CD4-positive, alpha-beta T cell treated with Interleukin-6 for 4 hours (primary cell): ENCODE data around the gene FAM161A.
"Not testable (repeated sequence)": the region's sequence is repeated elsewhere in the genome, so short reads cannot be mapped to it uniquely, and the experiment has no call there.

Experiments
- DNase-seq: peaks from one replicate; pipeline ENCODE4 v3.0.0-alpha.2; 2020; ENCODE audit warnings: mixed read lengths

The FAM161A gene

GRCh38 chr2:61853847-61854563 lies at the start of gene FAM161A:
TSS of gene FAM161A (minus strand) at chr2:61854060. CDS start at chr2:61854041, 19 bp downstream.
- peak; percentile 80 for DNase-seq

- DNase-seq: no peak
Measured at GRCh38 chr2:61900281-61900680, 46.4 kb upstream of the FAM161A start.

GRCh38 chr2:61898810-61899209 lies 45.0 kb upstream of the FAM161A start:
- no peak for DNase-seq

GRCh38 chr2:61888267-61889055 lies 34.6 kb upstream of the FAM161A start, which contains the start of gene CCT4:
TSS of gene CCT4 (minus strand) at chr2:61888656. CDS start at chr2:61888507, 149 bp downstream.
- DNase-seq: peak; percentile 89

GRCh38 chr2:61887717-61888266 lies 33.9 kb upstream of the FAM161A start:
- peak; percentile 35 for DNase-seq

- DNase-seq: no peak
Measured at GRCh38 chr2:61885896-61886603, 32.2 kb upstream of the FAM161A start.

- DNase-seq: no peak
Measured at GRCh38 chr2:61882850-61883249, 29.0 kb upstream of the FAM161A start.

- DNase-seq: not testable (repeated sequence)
Measured at GRCh38 chr2:61879351-61879750, 25.5 kb upstream of the FAM161A start.

- DNase-seq: no peak
Measured at GRCh38 chr2:61878761-61879160, 24.9 kb upstream of the FAM161A start.

GRCh38 chr2:61877571-61878245 lies 23.8 kb upstream of the FAM161A start:
- no peak for DNase-seq

GRCh38 chr2:61876400-61876799 lies 22.5 kb upstream of the FAM161A start:
- DNase-seq: no peak

GRCh38 chr2:61866482-61867089 lies 12.7 kb upstream of the FAM161A start:
- DNase-seq: not testable (repeated sequence)

GRCh38 chr2:61862085-61862484 lies 8.2 kb upstream of the FAM161A start:
- no peak for DNase-seq

- no peak for DNase-seq
Measured at GRCh38 chr2:61857224-61857623, 3.4 kb upstream of the FAM161A start.

GRCh38 chr2:61855318-61855613 lies 1.4 kb upstream of the FAM161A start:
- DNase-seq: no peak

- peak; percentile 91 for DNase-seq
Measured at GRCh38 chr2:61854564-61855317, 881 bp upstream of the FAM161A start.

- DNase-seq: no peak
Measured at GRCh38 chr2:61853086-61853846, 594 bp downstream of the FAM161A start.

GRCh38 chr2:61851270-61851669 lies 2.6 kb downstream of the FAM161A start:
- not testable (repeated sequence) for DNase-seq

GRCh38 chr2:61845320-61845719 lies 8.5 kb downstream of the FAM161A start:
- DNase-seq: no peak

GRCh38 chr2:61841286-61841685 lies 12.6 kb downstream of the FAM161A start:
- DNase-seq: no peak

GRCh38 chr2:61834893-61835292 lies 19.0 kb downstream of the FAM161A start:
- DNase-seq: no peak
